ENCODE measurements around the gene FGG.

DNA sequence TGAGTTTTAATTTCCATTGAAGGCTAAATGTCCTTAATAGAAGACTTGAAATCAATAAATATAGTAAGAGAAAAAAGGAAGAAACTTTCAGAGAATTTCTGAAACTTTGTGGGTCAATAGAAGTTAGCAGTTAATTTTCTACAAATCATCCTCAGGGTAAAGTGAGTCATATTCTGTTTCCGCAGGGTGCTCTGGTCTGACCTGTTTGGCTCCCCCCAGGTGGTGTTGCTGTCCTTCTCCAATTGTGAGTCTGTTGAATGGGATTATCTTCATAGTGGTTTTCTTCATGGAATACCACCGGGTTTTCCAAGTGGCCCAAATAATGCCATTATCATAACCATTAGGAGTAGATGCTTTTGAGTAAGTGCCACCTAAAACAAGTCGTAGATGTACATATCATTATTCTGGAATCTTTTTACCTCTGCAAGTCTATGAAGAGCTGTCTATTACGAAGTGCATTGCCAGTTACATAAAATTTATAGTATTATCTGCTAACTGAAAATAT lies 7.7 kb downstream of the FGG start:
- no peak for TF ChIP-seq POLR2A (IDR thresholded peaks at IDR 0.05)
- TF ChIP-seq, protein P1, sequence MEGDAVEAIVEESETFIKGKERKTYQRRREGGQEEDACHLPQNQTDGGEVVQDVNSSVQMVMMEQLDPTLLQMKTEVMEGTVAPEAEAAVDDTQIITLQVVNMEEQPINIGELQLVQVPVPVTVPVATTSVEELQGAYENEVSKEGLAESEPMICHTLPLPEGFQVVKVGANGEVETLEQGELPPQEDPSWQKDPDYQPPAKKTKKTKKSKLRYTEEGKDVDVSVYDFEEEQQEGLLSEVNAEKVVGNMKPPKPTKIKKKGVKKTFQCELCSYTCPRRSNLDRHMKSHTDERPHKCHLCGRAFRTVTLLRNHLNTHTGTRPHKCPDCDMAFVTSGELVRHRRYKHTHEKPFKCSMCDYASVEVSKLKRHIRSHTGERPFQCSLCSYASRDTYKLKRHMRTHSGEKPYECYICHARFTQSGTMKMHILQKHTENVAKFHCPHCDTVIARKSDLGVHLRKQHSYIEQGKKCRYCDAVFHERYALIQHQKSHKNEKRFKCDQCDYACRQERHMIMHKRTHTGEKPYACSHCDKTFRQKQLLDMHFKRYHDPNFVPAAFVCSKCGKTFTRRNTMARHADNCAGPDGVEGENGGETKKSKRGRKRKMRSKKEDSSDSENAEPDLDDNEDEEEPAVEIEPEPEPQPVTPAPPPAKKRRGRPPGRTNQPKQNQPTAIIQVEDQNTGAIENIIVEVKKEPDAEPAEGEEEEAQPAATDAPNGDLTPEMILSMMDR (IDR thresholded peaks at IDR 0.05) = no peak
